Esophagus muscularis mucosa (tissue), 3 donors: ENCODE results near the gene MAPK8.

Source experiments
- CTCF ChIP-seq, 3 experiments: fragments of 200-600 bp in 2 of 3; fragments of 450-650 bp in 1 of 3; sonication (generic) in 2 of 3; IDR thresholded peaks; one replicate each; pipeline ENCODE4 v1.5.1; 2017 to 2019; ENCODE audit warnings: antibody characterized with exemption in 3 of 3, mild to moderate bottlenecking in 2 of 3, moderate library complexity in 1 of 3
- POLR2AphosphoS5 ChIP-seq, 2 donors: sonication (generic); formaldehyde crosslinking; IDR thresholded peaks; one replicate each; pipeline ENCODE4 v1.6.1; 2017; ENCODE audit warnings: antibody characterized with exemption in 2 of 2

- TF ChIP-seq CTCF (IDR thresholded peaks at IDR 0.05) (no peak), POLR2AphosphoS5 (IDR thresholded peaks at IDR 0.05) (no peak)
Observed at GRCh38 chr10:48477616-48478015, 171.1 kb downstream of the MAPK8 start.
